ENCODE data around the gene TBATA.

TBATA gene

GRCh38 chr10:70786799-70787415 is 1.7 kb upstream of the TBATA start:
- H2AFZ ChIP-seq (ENCODE audit: low read length, unreplicated experiment), result no peak overlapping the region
- H3K27ac ChIP-seq (ENCODE audit: low read depth, low read length), result no peak overlapping the region
- H3K27me3 ChIP-seq (ENCODE audit: insufficient read depth, low read length), result peaks cover 26% of the 10 kb centered on the region
- no peaks in the 10 kb centered on the region for H3K36me3 ChIP-seq (ENCODE audit: insufficient read depth, low read length)
- no peak overlapping the region for H3K4me3 ChIP-seq (ENCODE audit: low read depth, low read length)
- H3K79me2 ChIP-seq (ENCODE audit: control insufficient read depth, insufficient read depth, low read length, unreplicated experiment), result no peaks in the 10 kb centered on the region
- H3K4me1 ChIP-seq (ENCODE audit: control insufficient read depth, insufficient read depth, low read length, unreplicated experiment), result peaks cover 8% of the 10 kb centered on the region

GRCh38 chr10:70784471-70784870 is 706 bp downstream of the TBATA start:
- Histone ChIP-seq H2AFZ (ENCODE audit: low read length, unreplicated experiment) (no peak overlapping the region), H3K27me3 (ENCODE audit: insufficient read depth, low read length) (peaks cover 18% of the 10 kb centered on the region), H3K27ac (ENCODE audit: low read depth, low read length) (no peak overlapping the region), H3K4me1 (ENCODE audit: control insufficient read depth, insufficient read depth, low read length, unreplicated experiment) (peaks cover 8% of the 10 kb centered on the region), H3K79me2 (ENCODE audit: control insufficient read depth, insufficient read depth, low read length, unreplicated experiment) (no peaks in the 10 kb centered on the region), H3K36me3 (ENCODE audit: insufficient read depth, low read length) (no peaks in the 10 kb centered on the region), H3K4me3 (ENCODE audit: low read depth, low read length) (no peak overlapping the region)

- peaks cover 18% of the 10 kb centered on the region for H3K27me3 ChIP-seq (ENCODE audit: insufficient read depth, low read length)
- no peaks in the 10 kb centered on the region for H3K79me2 ChIP-seq (ENCODE audit: control insufficient read depth, insufficient read depth, low read length, unreplicated experiment)
- H3K4me3 ChIP-seq (ENCODE audit: low read depth, low read length), result no peak overlapping the region
- no peaks in the 10 kb centered on the region for H3K36me3 ChIP-seq (ENCODE audit: insufficient read depth, low read length)
- H3K4me1 ChIP-seq (ENCODE audit: control insufficient read depth, insufficient read depth, low read length, unreplicated experiment), result peaks cover 8% of the 10 kb centered on the region
- no peak overlapping the region for H2AFZ ChIP-seq (ENCODE audit: low read length, unreplicated experiment)
- no peak overlapping the region for H3K27ac ChIP-seq (ENCODE audit: low read depth, low read length)
Observed at GRCh38 chr10:70784016-70784415, 1.2 kb downstream of the TBATA start.

- H3K79me2 ChIP-seq (ENCODE audit: control insufficient read depth, insufficient read depth, low read length, unreplicated experiment), result no peaks in the 10 kb centered on the region
- peaks cover 9% of the 10 kb centered on the region for H3K27me3 ChIP-seq (ENCODE audit: insufficient read depth, low read length)
- H3K27ac ChIP-seq (ENCODE audit: low read depth, low read length), result no peak overlapping the region
- H3K4me1 ChIP-seq (ENCODE audit: control insufficient read depth, insufficient read depth, low read length, unreplicated experiment), result peaks cover 8% of the 10 kb centered on the region
- no peak overlapping the region for H3K4me3 ChIP-seq (ENCODE audit: low read depth, low read length)
- no peak overlapping the region for H2AFZ ChIP-seq (ENCODE audit: low read length, unreplicated experiment)
- H3K36me3 ChIP-seq (ENCODE audit: insufficient read depth, low read length), result no peaks in the 10 kb centered on the region
Observed at GRCh38 chr10:70782746-70783680, 2.2 kb downstream of the TBATA start.

GRCh38 chr10:70782086-70782745 is 3.0 kb downstream of the TBATA start:
- Histone ChIP-seq H2AFZ (ENCODE audit: low read length, unreplicated experiment) (no peak overlapping the region), H3K27me3 (ENCODE audit: insufficient read depth, low read length) (peaks cover 9% of the 10 kb centered on the region), H3K79me2 (ENCODE audit: control insufficient read depth, insufficient read depth, low read length, unreplicated experiment) (no peaks in the 10 kb centered on the region), H3K27ac (ENCODE audit: low read depth, low read length) (no peak overlapping the region), H3K4me1 (ENCODE audit: control insufficient read depth, insufficient read depth, low read length, unreplicated experiment) (peaks cover 8% of the 10 kb centered on the region), H3K36me3 (ENCODE audit: insufficient read depth, low read length) (no peaks in the 10 kb centered on the region), H3K4me3 (ENCODE audit: low read depth, low read length) (no peak overlapping the region)

GRCh38 chr10:70781461-70782051 is 3.6 kb downstream of the TBATA start:
- Histone ChIP-seq H3K27ac (ENCODE audit: low read depth, low read length) (no peak overlapping the region), H3K36me3 (ENCODE audit: insufficient read depth, low read length) (no peaks in the 10 kb centered on the region), H3K79me2 (ENCODE audit: control insufficient read depth, insufficient read depth, low read length, unreplicated experiment) (no peaks in the 10 kb centered on the region), H3K27me3 (ENCODE audit: insufficient read depth, low read length) (peaks cover 9% of the 10 kb centered on the region), H3K4me3 (ENCODE audit: low read depth, low read length) (no peak overlapping the region), H3K4me1 (ENCODE audit: control insufficient read depth, insufficient read depth, low read length, unreplicated experiment) (peaks cover 3% of the 10 kb centered on the region), H2AFZ (ENCODE audit: low read length, unreplicated experiment) (no peak overlapping the region)

- Histone ChIP-seq H3K4me3 (ENCODE audit: low read depth, low read length) (no peak overlapping the region), H3K27me3 (ENCODE audit: insufficient read depth, low read length) (peaks cover 9% of the 10 kb centered on the region), H3K79me2 (ENCODE audit: control insufficient read depth, insufficient read depth, low read length, unreplicated experiment) (no peaks in the 10 kb centered on the region), H3K4me1 (ENCODE audit: control insufficient read depth, insufficient read depth, low read length, unreplicated experiment) (no peaks in the 10 kb centered on the region), H3K36me3 (ENCODE audit: insufficient read depth, low read length) (no peaks in the 10 kb centered on the region), H2AFZ (ENCODE audit: low read length, unreplicated experiment) (no peak overlapping the region), H3K27ac (ENCODE audit: low read depth, low read length) (no peak overlapping the region)
Observed at GRCh38 chr10:70780772-70781171, 4.4 kb downstream of the TBATA start.

- H2AFZ ChIP-seq (ENCODE audit: low read length, unreplicated experiment), result no peak overlapping the region
- no peak overlapping the region for H3K27ac ChIP-seq (ENCODE audit: low read depth, low read length)
- no peak overlapping the region for H3K4me3 ChIP-seq (ENCODE audit: low read depth, low read length)
- no peaks in the 10 kb centered on the region for H3K79me2 ChIP-seq (ENCODE audit: control insufficient read depth, insufficient read depth, low read length, unreplicated experiment)
- H3K36me3 ChIP-seq (ENCODE audit: insufficient read depth, low read length), result no peaks in the 10 kb centered on the region
- H3K4me1 ChIP-seq (ENCODE audit: control insufficient read depth, insufficient read depth, low read length, unreplicated experiment), result no peaks in the 10 kb centered on the region
- H3K27me3 ChIP-seq (ENCODE audit: insufficient read depth, low read length), result peaks cover 9% of the 10 kb centered on the region
Observed at GRCh38 chr10:70780370-70780760, 4.8 kb downstream of the TBATA start.

GRCh38 chr10:70779511-70780369 is 5.4 kb downstream of the TBATA start:
- no peaks in the 10 kb centered on the region for H3K36me3 ChIP-seq (ENCODE audit: insufficient read depth, low read length)
- H3K27ac ChIP-seq (ENCODE audit: low read depth, low read length), result no peak overlapping the region
- no peak overlapping the region for H2AFZ ChIP-seq (ENCODE audit: low read length, unreplicated experiment)
- H3K27me3 ChIP-seq (ENCODE audit: insufficient read depth, low read length), result peaks cover 9% of the 10 kb centered on the region
- H3K4me1 ChIP-seq (ENCODE audit: control insufficient read depth, insufficient read depth, low read length, unreplicated experiment), result no peaks in the 10 kb centered on the region
- no peaks in the 10 kb centered on the region for H3K79me2 ChIP-seq (ENCODE audit: control insufficient read depth, insufficient read depth, low read length, unreplicated experiment)
- H3K4me3 ChIP-seq (ENCODE audit: low read depth, low read length), result no peak overlapping the region

GRCh38 chr10:70779088-70779487 is 6.1 kb downstream of the TBATA start:
- no peak overlapping the region for H3K27ac ChIP-seq (ENCODE audit: low read depth, low read length)

More at GRCh38 chr10:70779088-70779487, 6.1 kb downstream of the TBATA start:
- Histone ChIP-seq H3K27me3 (ENCODE audit: insufficient read depth, low read length) (peaks cover 9% of the 10 kb centered on the region), H3K36me3 (ENCODE audit: insufficient read depth, low read length) (no peaks in the 10 kb centered on the region), H2AFZ (ENCODE audit: low read length, unreplicated experiment) (no peak overlapping the region), H3K79me2 (ENCODE audit: control insufficient read depth, insufficient read depth, low read length, unreplicated experiment) (no peaks in the 10 kb centered on the region), H3K4me3 (ENCODE audit: low read depth, low read length) (no peak overlapping the region), H3K4me1 (ENCODE audit: control insufficient read depth, insufficient read depth, low read length, unreplicated experiment) (no peaks in the 10 kb centered on the region)

Data from ACC112 (cell line).